OCI-LY7 (cell line): ENCODE measurements around the gene RHOJ. TPM values are rescaled to one million over a fixed set of nuclear protein-coding genes. Genes with fewer than 3 reads are reported as not detected.

Source experiments
- BruUV-seq: library from RNA; stranded (reverse); fragments of 400-500 nt; replicated peaks from 2 replicates; lab custom pipeline; 2021; lab: Mats Ljungman, UMichigan
- CTCF ChIA-PET: fragments of 300-600 bp; sonication (Branson Sonifier 250); formaldehyde crosslinking; loops from one replicate; lab custom pipeline; 2022; ENCODE audit warnings: antibody characterized with exemption; ENCODE audit not compliant: unreplicated experiment; lab: Charles Lee
- POLR2A ChIA-PET: fragments of 300-600 bp; sonication (Branson Sonifier 250); formaldehyde crosslinking; loops from one replicate; lab custom pipeline; 2022; ENCODE audit warnings: antibody characterized with exemption; lab: Charles Lee
- DNase-seq: peaks from one replicate; pipeline ENCODE4 v3.0.0-alpha.2; 2015; ENCODE audit warnings: low spot score
- H2AFZ ChIP-seq: fragments of 200-600 bp; sonication (generic), shearing (Covaris generic); 2 replicates; pipeline ENCODE4 v1.6.1; 2014; ENCODE audit warnings: mild to moderate bottlenecking, antibody characterized with exemption, low read length, moderate library complexity
- H3K27ac ChIP-seq: fragments of 200-600 bp; sonication (generic); 2 replicates; pipeline ENCODE4 v1.5.1; 2014; ENCODE audit warnings: mixed run types, low read depth, mild to moderate bottlenecking, moderate library complexity, low read length, inconsistent platforms; ENCODE audit not compliant: poor library complexity, severe bottlenecking
- H3K36me3 ChIP-seq: fragments of 200-600 bp; sonication (generic); 2 replicates; pipeline ENCODE4 v1.6.1; 2014; ENCODE audit warnings: mild to moderate bottlenecking, antibody characterized with exemption, low read length, moderate library complexity, mixed read lengths; ENCODE audit not compliant: insufficient read depth
- H3K4me1 ChIP-seq: fragments of 200-600 bp; sonication (generic); 2 replicates; pipeline ENCODE4 v1.5.1; 2014; ENCODE audit warnings: mild to moderate bottlenecking, low read length; ENCODE audit not compliant: insufficient read depth, poor library complexity, severe bottlenecking
- H3K4me2 ChIP-seq: fragments of 200-600 bp; sonication (generic); 2 replicates; pipeline ENCODE4 v1.6.1; 2014; ENCODE audit warnings: mild to moderate bottlenecking, low read length
- H3K4me3 ChIP-seq: fragments of 200-600 bp; sonication (generic); 2 replicates; pipeline ENCODE4 v1.5.1; 2014; ENCODE audit warnings: mild to moderate bottlenecking, low read depth, low read length; ENCODE audit not compliant: poor library complexity, severe bottlenecking
- H3K79me2 ChIP-seq: fragments of 200-600 bp; sonication (generic); 2 replicates; pipeline ENCODE4 v1.6.1; 2016; ENCODE audit warnings: low read depth, mild to moderate bottlenecking, low read length, moderate library complexity, mixed read lengths; ENCODE audit not compliant: insufficient read depth
- H3K9me2 ChIP-seq: fragments of 200-600 bp; sonication (generic); 2 replicates; pipeline ENCODE4 v1.6.1; 2016; ENCODE audit warnings: mild to moderate bottlenecking, low read length, mixed read lengths; ENCODE audit not compliant: insufficient read depth
- H3K9me3 ChIP-seq: fragments of 200-600 bp; sonication (generic); 2 replicates; pipeline ENCODE4 v1.6.1; 2014; ENCODE audit warnings: mild to moderate bottlenecking, mixed run types, low read length, mixed read lengths
- H4K20me1 ChIP-seq: fragments of 200-600 bp; sonication (generic); 2 replicates; pipeline ENCODE4 v1.6.1; 2014; ENCODE audit warnings: mild to moderate bottlenecking, antibody characterized with exemption, low read length, moderate library complexity, mixed read lengths; ENCODE audit not compliant: insufficient read depth
- CTCF ChIP-seq: fragments of 200-600 bp; sonication (generic); conservative IDR thresholded peaks from 2 replicates; pipeline ENCODE4 v1.5.1; 2014; ENCODE audit warnings: mild to moderate bottlenecking, antibody characterized with exemption, low read length, moderate library complexity, mixed read lengths
- EZH2phosphoT487 ChIP-seq: fragments of 200-600 bp; sonication (generic); IDR thresholded peaks from 2 replicates; pipeline ENCODE4 v1.6.1; 2018; ENCODE audit warnings: low read depth, borderline replicate concordance, mild to moderate bottlenecking, mixed run types, antibody characterized with exemption, low read length, moderate library complexity, mixed read lengths
- intact Hi-C: fragments of 100-400 bp; cut with micrococcal nuclease; formaldehyde crosslinking; loops from one replicate; pipeline ENCODE4 v1.10.0; 2022; ENCODE audit not compliant: unreplicated experiment
- total RNA-seq, 2 experiments: library from RNA; depleted of rRNA in 1 of 2; stranded (reverse); fragments of >200 nt in 1 of 2; shearing (Covaris generic) in 1 of 2; gene quantifications; 2 replicates each; pipeline ENCODE4 v1.2.3, GENCODE V29; 2014 to 2022

RHOJ gene
- total RNA-seq, 2 experiments from 2014 or later: not detected

- no peaks in the 10 kb centered on the region for H3K9me2 ChIP-seq
- no peak overlapping the region for H3K4me3 ChIP-seq
- no peak overlapping the region for H2AFZ ChIP-seq
- CTCF ChIA-PET: no interaction called here
- intact Hi-C loops: loop anchor here (5.0 kb wide), 2 partner anchors 104 to 1099 kb away; no protein-coding TSS in a partner anchor
- POLR2A ChIA-PET: no interaction called here
- H3K79me2 ChIP-seq: no peaks in the 10 kb centered on the region
- H3K4me1 ChIP-seq: no peaks in the 10 kb centered on the region
- no peaks in the 10 kb centered on the region for H3K36me3 ChIP-seq
- DNase-seq: no peak
- H4K20me1 ChIP-seq: no peaks in the 10 kb centered on the region
- BruUV-seq: no TSS peak
- no peak overlapping the region for H3K27ac ChIP-seq
- H3K9me3 ChIP-seq: no peaks in the 10 kb centered on the region
- H3K4me2 ChIP-seq: no peak overlapping the region
- TF ChIP-seq EZH2phosphoT487 (no peak), CTCF (no peak)
Measured at GRCh38 chr14:63276016-63276415, 71.8 kb downstream of the RHOJ start.

- intact Hi-C loops: loop anchor here (5.0 kb wide), 2 partner anchors 104 to 1099 kb away; no protein-coding TSS in a partner anchor
- POLR2A ChIA-PET: interaction anchor here (0.6 to 0.7 kb wide), 3 partner anchors 30 to 502 kb away, joined by 3 read pairs; no protein-coding TSS in a partner anchor
Measured at GRCh38 chr14:63276492-63277342, 72.5 kb downstream of the RHOJ start.

More at GRCh38 chr14:63276492-63277342, 72.5 kb downstream of the RHOJ start:
- CTCF ChIA-PET: no interaction called here
- Histone ChIP-seq H3K9me2 (no peaks in the 10 kb centered on the region), H4K20me1 (no peaks in the 10 kb centered on the region), H3K36me3 (no peaks in the 10 kb centered on the region), H3K4me1 (no peaks in the 10 kb centered on the region), H3K79me2 (no peaks in the 10 kb centered on the region), H3K4me3 (no peak overlapping the region), H3K9me3 (no peaks in the 10 kb centered on the region), H3K4me2 (no peak overlapping the region), H2AFZ (no peak overlapping the region), H3K27ac (no peak overlapping the region)
- no TSS peak for BruUV-seq
- DNase-seq: peak; percentile 48
- TF ChIP-seq EZH2phosphoT487: no peak
- TF ChIP-seq CTCF: peak; percentile 96
